Testis (tissue), 2 donors: ENCODE results near the gene AMDHD2.
"Not testable (repeated sequence)": the region's sequence is repeated elsewhere in the genome, so short reads cannot be mapped to it uniquely, and the experiment has no call there.

ENCODE experiments used
- CTCF ChIP-seq, 3 experiments: fragments of 450-650 bp in 2 of 3; fragments of 200-600 bp in 1 of 3; sonication (generic) in 1 of 3; IDR thresholded peaks; one replicate each; pipeline ENCODE4 v1.5.1; 2016 to 2019; ENCODE audit warnings: antibody characterized with exemption in 3 of 3, mild to moderate bottlenecking in 2 of 3, moderate library complexity in 1 of 3
- POLR2A ChIP-seq: fragments of 450-650 bp; IDR thresholded peaks from one replicate; pipeline ENCODE4 v1.6.1; 2017; ENCODE audit warnings: antibody characterized with exemption, mild to moderate bottlenecking, moderate library complexity

- not testable (repeated sequence) for TF ChIP-seq CTCF (IDR thresholded peaks at IDR 0.05); POLR2A
These were observed 55.7 kb downstream of the AMDHD2 start for GRCh38 chr16:2575839-2576238.
